OCI-LY3 (cell line): Measurements from ENCODE around the gene LYSET.
"Not testable (repeated sequence)": the region's sequence is repeated elsewhere in the genome, so short reads cannot be mapped to it uniquely, and the experiment has no call there.

Experiments
- CTCF ChIP-seq: fragments of 200-600, 300-600 bp; sonication (generic); IDR thresholded peaks from 2 replicates; pipeline ENCODE4 v1.5.1; 2014; ENCODE audit warnings: antibody characterized with exemption, low read length, low read depth
- EZH2phosphoT487 ChIP-seq: fragments of 200-600 bp; shearing (Covaris generic); IDR thresholded peaks from 2 replicates; pipeline ENCODE4 v1.6.1; 2018; ENCODE audit warnings: antibody characterized with exemption, mixed run types, low read depth

GRCh38 chr14:93233078-93233477 lies 48.0 kb downstream of the LYSET start:
- not testable (repeated sequence) for TF ChIP-seq CTCF, EZH2phosphoT487
